HG02938 (cell line): ENCODE measurements around the gene VEGFA.

Experiments used
- ATAC-seq: cut with Tn5 transposase; IDR thresholded peaks from one replicate; pipeline ENCODE4 v1.9.1; 2021; ENCODE audit warnings: mild to moderate bottlenecking, moderate library complexity; ENCODE audit not compliant: unreplicated experiment

Gene VEGFA

GRCh38 chr6:43771858-43772680 is 2.1 kb downstream of the VEGFA start:
- no peak for ATAC-seq

GRCh38 chr6:43772681-43773049 is 2.7 kb downstream of the VEGFA start:
- no peak for ATAC-seq

GRCh38 chr6:43773050-43773979 is 3.3 kb downstream of the VEGFA start:
- ATAC-seq, result no peak

- ATAC-seq, result no peak
Measured at GRCh38 chr6:43773980-43774775, 4.2 kb downstream of the VEGFA start.

- no peak for ATAC-seq
Measured at GRCh38 chr6:43774776-43775534, 4.9 kb downstream of the VEGFA start.

GRCh38 chr6:43775535-43775885 is 5.5 kb downstream of the VEGFA start:
- ATAC-seq, result no peak

GRCh38 chr6:43776115-43776798 is 6.2 kb downstream of the VEGFA start:
- no peak for ATAC-seq

- no peak for ATAC-seq
Measured at GRCh38 chr6:43776799-43777776, 7.1 kb downstream of the VEGFA start.

GRCh38 chr6:43778131-43778855 is 8.3 kb downstream of the VEGFA start:
- ATAC-seq, result no peak

- no peak for ATAC-seq
Measured at GRCh38 chr6:43778976-43779851, 9.2 kb downstream of the VEGFA start.

- ATAC-seq, result no peak
Measured at GRCh38 chr6:43779852-43780236, 9.8 kb downstream of the VEGFA start.

- ATAC-seq, result no peak
Measured at GRCh38 chr6:43780293-43780692, 10.3 kb downstream of the VEGFA start.

- no peak for ATAC-seq
Measured at GRCh38 chr6:43780941-43781928, 11.2 kb downstream of the VEGFA start.

- ATAC-seq, result no peak
Measured at GRCh38 chr6:43781941-43782704, 12.1 kb downstream of the VEGFA start.
